GM21825 (cell line): ENCODE data around the gene GATAD2A.

ENCODE experiments used
- ATAC-seq: cut with Tn5 transposase; IDR thresholded peaks from one replicate; pipeline ENCODE4 v1.9.1; 2021; ENCODE audit warnings: mild to moderate bottlenecking, moderate library complexity; ENCODE audit not compliant: unreplicated experiment

GATAD2A gene

DNA sequence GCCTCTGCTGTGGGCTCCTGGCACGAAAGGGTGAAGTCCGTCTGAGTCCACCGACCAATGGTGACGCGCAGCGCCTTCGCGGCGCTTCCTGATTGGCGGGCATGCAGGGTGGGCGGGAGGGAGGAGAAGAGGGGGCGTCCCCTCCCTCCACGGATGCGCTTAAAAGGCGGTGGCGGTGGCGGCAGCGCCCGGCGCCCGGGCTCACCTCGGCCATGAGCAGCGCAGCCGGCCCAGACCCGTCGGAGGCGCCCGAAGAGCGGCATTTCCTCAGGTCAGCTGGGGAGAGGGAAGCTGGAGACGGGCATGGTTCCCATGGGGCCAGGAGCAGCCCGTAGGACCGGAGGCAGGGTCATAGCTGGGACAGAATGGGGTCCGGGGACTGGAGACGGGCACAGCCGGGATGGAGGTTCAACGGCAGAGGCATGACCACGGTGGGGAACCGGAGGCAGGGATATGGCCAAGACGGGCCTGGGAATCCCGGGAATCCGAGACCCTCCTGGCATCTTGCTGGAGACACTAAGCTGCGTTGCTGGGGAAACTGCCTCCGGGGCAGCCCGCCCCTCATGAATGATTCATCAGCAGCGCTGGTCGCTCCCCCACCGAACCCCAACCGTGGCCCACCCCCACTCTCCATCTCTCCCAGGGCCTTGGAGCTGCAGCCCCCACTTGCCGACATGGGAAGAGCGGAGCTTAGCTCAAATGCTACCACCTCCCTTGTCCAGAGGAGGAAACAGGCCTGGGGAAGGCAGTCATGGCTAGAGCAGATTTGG is 123.4 kb downstream of the GATAD2A start, which contains the start of gene YJEFN3:
YJEFN3 (plus strand) TSS at position 191 of the 770 bp plus-strand sequence; CDS start at position 213, 22 bp downstream.
- no peak for ATAC-seq

DNA sequence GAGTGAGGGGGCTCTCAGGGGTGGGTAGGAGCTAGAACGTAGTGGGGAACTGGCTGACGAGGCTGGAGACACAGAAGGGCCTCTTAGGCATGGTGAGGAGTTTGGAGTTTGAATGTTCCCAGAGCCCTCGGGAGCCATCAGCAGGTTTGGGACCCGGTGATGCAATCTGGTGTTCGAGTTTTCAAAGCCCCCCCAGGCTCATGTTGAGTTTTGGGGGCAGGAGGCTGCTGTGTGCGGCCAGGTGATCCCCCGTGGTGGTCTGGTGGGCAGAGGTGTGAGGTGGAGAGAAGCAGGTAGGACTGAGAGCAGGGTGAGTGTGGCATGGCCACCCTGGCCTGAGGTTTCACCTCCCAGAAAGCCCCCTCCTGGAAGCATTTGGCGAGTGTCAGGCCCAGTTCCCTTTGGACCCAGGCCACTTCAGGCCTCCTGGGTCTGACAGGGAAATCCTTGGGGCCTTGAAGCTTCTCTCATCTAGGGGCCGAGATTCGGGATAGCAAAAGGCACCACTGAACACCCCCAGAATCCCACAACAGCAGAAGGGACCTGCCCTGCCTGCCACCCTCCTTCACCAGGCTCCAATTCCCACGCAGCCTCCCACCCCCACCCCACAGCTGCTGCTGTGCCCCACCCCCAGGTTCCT is 124.4 kb downstream of the GATAD2A start:
- ATAC-seq = no peak

DNA sequence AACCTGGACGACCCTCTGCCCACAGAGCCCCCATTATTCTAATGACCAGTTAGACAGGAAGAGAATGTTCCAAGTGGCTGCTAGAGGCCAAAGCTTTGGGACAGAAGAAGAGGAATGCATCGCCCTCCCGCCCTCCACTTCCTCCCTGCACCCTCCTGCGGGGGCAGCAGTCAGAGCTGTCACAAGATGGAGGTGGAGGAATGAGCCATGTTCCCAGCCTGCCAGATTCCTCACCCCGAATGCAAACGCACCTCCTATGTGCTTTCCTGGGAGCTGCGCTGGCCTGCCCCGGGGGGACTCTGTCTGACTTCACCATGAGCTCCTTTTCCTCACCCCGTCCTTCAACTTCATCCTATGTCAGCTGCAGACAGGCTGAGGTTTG is 124.9 kb downstream of the GATAD2A start:
- no peak for ATAC-seq

DNA sequence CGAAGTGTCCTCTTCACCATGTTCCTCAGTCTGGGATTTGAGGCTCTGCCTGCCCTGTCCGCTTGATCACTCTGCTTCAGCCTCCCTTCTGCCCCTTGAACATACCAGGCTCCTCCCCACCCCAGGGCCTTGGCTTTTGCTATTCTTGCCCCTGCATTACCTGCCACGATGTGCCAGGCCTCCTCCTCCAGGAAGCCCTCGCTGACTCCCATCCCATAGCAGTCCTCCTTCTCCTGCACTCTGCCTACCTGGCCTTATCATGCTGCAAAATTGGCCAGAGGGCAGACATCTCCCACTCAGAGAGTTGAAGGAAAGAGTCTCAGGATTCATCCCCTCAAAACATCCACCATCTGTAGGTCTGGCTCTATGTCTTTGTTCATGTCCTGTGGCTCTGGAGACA is 125.4 kb downstream of the GATAD2A start:
- ATAC-seq = no peak

DNA sequence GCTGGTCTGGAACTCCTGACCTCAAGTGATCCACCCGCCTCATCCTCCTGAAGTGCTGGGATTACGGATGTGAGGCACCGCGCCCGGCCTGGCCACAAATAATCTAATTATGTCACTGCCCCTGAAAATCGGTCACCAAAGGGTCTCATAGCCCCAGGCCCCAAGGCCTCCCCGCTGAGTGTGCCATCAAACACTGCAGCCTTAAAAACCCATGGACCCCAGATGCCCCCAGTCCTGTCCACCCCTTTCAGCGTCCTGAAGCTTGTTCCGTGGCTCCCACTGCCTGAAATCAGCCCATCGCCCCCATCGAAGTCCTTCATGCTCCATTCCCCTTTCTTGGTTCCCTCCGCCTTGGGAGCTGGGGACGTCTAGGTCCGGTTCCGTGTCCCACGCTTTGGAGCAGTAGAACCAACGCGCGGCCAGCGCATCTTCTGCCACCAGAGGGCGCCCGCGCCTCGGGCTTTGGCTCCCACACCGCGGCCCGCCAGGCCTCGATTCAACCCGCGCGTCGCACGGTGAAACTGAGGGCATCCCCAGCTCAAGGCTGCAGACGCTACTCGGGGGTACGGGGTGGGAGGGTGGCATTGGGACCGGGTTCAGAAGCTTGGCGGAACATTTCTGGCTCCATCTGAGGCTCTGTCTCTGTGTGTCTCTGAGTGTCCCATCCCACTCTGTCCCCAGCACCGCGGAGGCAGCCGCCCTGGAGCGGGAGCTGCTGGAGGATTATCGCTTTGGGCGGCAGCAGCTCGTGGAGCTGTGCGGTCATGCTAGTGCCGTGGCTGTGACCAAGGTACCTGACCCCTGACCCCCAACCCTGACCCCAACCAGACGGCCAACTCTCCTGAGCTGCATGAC is 126.7 kb downstream of the GATAD2A start:
- ATAC-seq = no peak

DNA sequence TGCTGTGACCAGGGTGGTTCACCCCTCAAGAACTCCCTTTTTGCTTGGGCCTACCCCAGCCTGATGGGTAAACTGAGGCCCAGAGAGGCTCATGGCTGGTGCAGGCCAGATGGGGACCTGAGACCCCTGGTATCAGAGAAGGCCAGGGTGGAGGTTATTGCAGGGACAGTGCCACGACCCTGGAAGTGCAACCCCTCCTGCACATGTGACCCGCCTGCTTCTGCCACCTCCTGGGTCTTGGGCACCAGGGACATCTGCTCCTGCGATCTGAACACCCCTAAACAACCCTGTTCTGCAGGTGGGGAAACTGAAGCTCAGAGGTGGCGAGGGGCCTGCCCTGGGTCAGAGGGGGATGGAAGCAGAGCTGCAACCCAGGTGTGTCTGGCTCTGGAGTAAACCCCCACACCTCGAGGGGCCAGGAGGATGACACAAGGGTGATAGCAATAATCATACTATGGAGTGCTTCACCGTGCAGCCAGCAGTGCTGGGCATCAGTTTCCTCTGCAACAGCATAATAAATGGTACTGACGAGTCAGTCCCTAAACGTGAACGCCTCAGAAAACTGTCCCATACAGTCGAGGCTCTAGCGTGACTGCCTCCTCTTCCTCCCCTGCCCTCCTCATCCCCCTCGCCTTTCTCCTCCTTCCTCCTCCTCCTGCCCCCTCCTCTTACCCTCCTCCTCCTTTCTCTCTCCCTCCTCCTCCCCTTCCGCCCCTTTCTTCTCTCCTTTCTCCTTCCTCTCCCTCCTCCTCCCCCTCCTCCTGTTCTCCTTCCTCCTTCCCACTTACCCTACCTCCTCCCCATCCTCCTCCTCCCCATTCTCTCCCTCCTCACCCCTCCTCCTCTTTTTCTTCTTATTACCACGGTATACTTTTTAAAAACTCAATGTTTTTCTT is 127.6 kb downstream of the GATAD2A start:
- ATAC-seq = no peak

DNA sequence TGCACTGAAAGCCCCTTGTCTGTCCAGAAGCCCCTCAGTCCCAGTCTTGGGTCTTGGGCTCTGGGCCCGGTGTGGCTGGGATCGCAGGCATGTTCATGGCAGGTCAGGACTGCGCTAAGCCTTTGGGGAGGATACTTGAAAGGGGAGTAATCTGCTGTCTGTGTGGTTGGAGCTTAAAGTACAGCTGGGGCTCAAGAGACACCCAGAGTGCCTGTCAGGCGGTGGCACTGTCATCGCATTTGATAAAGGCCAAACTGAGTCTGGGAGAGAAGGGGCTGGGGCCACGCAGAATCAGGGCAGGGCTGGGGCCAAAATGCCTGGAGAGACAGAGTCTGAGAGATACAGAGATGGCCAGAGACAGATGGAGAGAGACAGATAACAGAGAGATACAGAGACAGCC is 128.4 kb downstream of the GATAD2A start:
- ATAC-seq = no peak

DNA sequence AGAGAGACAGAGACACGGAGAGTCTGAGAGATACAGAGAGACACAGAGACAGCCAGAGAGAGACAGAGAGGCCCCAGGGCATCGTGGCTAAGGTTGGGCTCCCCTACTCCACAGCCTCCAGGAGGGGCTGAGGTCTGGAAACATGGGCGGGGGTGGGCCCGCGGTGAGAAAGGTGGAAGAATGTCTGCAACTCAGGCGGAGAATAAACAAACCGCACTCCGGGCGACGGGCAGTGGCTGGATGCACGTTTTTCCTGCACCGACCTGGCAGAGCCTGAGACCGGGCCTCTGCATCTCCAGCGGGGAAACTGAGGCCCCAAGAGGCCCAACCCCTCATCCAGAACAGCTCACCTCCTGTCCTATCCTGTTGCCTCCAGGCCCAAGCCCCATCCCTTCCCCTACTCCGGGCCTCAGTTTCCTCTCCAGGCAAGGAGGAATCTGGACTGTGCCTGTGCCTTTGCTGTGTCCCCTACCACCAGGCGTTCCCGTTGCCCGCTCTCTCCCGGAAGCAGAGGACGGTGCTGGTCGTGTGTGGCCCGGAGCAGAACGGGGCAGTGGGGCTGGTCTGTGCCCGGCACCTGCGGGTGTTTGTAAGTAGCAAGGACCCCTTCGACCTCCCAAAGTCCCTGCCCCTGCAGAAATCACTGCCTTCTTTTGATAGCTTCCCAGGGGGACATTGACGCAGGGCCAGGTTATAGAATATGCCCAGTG is 129.2 kb downstream of the GATAD2A start:
- ATAC-seq = no peak

DNA sequence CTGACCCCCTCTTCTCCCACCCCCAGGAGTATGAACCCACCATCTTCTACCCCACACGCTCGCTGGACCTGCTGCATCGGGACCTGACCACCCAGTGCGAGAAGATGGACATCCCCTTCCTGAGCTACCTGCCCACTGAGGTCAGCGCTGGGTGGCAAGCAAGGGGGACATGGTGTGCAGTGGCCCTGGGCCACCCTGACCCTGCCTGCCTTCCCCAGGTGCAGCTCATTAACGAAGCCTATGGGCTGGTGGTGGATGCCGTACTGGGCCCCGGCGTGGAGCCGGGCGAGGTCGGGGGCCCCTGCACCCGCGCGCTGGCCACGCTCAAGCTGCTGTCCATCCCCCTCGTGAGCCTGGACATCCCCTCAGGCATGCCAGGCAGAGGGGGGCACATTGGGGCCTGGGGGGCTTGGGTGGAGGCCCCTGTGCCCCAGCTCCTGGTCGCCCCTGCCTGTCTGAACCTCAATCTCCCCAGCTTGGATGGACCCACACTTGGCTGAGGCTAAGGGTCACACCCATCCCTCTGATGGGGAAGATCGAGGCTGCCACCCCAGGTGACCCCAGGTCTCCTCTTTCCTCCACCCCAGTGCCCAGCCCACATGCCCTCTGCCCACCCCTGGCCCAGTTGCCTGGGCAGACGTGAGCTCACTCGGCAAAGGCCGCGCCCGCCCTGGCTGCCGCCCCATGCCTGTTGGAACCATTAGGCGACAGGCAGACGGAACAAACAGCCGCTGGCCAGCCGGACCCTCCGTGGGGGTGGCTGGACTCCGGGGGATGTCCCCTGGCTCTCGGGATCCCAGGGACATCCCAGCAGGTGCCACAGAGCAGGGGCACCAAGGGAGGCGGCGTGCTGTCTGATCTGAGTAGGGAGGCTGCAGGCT is 130.1 kb downstream of the GATAD2A start:
- ATAC-seq = no peak

DNA sequence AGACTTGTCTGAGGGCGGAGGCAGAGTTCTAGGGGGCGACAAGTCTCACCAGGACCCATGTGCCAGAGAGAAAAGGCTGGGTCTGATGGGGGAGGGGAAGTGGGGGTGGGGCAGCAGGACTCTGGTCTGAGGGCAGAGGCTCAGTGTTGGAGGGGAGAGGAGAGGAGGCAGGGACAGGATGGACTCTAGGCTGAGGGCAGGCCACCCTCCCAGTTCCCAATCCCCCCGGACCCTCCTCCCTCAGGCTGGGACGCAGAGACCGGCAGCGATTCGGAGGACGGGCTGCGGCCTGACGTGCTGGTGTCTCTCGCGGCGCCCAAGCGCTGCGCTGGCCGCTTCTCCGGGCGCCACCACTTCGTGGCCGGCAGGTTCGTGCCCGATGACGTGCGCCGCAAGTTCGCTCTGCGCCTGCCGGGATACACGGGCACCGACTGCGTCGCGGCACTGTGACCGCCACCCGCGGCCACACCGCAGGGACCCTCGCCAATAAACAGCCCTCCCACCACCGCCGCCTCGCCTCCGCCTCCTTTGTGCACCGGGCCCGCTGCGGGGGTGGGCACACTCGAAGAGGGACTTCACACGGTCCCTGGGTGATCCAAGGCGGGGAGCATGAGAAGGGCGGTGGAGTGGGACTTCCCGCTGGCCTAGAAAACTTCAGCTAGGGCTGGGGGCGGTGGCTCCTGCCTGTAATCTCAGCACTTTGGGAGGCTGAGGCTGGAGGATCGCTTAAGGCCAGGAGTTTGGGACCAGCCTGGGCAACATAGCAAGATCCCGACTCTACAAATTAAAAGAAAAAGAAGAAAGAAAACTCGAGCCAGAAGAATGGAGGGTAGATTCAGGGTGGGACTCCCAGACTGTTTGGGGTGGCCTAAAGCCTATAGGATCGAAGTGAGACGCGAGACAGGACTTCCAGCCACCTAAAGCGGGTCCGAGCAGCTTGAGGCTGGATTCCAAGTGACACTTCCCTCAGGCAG is 131.9 kb downstream of the GATAD2A start:
- no peak for ATAC-seq

DNA sequence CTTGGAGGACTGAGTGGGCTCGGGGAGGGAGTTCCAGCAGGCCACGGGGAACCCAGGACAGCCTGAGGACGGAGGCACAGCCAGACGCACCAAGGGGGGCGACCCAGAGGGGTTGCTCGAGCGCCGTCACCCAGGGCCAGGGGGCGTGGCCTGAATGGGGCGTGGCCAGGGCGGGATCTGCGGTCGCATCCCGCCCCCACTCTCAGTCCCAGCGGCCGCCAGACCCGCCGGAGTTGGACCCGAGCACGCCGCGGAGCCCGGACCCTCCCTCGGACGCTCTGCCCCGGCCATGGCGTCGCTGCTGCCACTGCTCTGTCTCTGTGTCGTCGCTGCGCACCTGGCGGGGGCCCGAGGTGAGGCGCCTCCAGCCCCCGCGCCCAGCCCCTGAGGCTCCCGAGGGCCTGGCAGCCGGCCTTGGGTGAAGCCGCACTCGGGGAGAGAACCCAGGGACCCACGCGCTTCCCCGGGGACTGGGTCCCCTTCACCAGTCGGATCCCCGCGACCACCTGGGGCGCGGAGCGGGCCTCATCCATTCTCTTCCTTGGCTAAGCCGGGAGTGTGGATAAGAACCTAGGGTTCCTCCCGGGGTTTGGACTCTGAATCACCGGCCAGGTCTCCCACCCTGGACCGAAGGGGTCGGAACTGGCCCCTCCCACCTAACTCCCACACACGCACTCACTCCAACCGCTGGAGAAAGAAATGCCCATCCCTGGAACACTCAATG is 132.7 kb downstream of the GATAD2A start, which contains the start of gene CILP2:
CILP2 (plus strand) TSS at position 205 of the 724 bp plus-strand sequence; CDS start at position 290, 85 bp downstream.
- no peak for ATAC-seq

DNA sequence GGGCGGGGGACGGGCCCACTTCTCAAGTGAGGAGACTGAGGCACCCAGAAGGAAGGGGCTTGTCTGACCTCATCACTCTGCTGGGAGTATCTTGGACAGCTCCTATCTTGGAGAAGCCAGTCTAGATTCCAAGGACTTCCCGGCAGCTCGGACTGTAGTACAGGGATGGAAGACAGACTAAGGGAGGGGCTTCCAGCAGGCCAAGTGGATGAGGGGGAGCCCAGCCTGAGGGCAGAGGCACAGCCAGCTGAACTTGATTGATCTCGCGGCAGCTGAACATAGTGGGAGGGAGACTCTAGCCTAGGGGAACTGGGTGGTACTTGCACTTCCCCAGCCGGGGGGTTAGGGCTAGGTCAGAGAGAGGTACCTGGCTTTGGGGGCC is 133.3 kb downstream of the GATAD2A start:
- ATAC-seq = no peak

DNA sequence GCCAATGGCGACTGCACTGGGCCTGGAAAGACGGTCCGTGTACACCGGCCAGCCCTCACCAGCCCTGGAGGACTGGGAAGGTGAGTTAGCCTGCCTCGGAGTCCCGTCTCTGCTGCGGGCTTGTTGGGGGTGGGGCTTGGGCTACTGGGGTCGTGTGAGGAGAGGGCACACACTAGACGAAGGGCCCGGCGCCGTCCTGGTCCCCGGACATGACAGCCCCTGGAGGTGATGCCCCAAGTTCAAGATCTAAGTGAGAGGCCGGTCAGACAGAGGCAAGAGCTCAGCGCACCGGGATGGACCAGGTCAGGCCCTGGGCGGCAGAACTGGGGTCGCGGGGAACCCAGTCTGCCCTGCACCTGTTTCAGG is 134.2 kb downstream of the GATAD2A start:
- ATAC-seq = no peak

DNA sequence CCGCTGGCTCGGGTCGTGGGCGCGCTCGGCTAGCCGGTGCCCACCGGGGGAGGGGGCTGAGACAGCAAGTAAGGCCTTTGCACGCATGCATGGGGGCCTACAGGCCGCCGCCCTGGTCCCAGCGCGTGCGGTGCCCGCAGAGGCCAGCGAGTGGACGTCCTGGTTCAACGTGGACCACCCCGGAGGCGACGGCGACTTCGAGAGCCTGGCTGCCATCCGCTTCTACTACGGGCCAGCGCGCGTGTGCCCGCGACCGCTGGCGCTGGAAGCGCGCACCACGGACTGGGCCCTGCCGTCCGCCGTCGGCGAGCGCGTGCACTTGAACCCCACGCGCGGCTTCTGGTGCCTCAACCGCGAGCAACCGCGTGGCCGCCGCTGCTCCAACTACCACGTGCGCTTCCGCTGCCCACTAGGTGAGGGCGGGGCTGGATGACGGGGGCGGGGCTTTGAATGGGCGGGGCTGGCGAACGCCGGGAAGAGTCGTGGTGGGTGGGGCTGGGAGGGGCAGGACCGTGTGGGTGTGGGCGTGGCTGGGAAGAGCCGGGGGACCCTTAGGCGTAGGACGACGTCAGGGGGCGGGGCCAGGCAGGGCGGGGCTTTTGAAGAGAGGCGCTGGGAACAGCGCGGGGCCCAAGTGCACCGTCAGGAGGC is 134.7 kb downstream of the GATAD2A start:
- ATAC-seq = no peak

DNA sequence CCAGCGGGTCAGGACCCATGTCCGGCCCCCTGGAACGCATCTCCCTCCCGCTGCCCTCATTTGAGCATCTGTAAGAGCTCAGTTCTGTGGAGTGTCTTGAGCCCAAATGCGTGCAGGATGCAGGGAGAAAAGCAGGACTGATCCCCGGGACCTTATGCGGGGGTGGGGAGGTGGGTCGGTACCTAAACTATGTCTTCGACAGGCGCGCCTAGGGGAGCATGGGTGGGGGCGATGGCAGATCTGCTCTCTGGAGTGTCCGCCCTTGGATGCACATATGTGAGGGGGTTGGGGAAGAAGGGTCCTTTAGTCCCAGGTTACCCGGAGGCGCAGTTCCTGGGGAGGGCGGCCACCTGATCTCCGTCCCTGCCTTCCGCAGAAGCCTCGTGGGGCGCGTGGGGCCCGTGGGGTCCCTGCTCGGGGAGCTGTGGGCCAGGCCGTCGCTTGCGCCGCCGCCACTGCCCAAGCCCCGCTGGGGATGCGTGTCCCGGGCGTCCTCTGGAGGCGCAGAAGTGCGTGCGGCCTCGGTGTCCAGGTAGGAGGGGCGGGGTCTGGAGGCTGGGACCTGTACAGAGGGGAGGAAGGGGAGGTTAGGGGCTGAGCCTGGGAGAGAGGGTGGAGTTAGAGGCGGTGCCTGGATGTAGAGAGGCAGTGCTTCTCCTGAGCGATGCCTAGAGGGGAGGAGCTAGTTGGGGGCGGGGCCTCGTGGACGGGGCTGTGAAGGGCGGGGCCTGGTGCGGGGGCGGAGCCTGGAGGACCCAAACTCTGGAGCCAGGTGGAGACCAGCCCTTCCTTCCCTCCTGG is 135.4 kb downstream of the GATAD2A start:
- no peak for ATAC-seq

DNA sequence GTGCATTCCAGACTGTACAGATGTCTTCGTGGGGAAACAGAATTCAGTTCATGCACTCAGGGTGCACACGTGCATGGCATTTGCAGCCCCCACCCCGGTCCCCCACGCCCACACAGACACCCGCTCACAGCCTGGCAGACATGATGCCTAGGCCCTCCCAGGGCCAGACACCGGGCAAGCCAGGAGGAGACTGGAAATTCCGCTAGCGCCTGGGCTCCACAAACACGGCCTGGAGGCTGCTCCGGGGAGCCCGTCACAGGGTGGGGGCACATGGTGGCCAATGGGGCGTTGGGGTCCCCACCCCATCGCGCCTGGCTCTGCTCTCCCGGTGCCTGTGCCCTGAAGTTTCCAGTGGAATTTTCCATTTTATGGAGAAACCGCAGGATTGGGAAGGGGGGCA is 136.1 kb downstream of the GATAD2A start:
- ATAC-seq = no peak
